ENCODE data around the gene HMCN1.

HMCN1 gene

DNA sequence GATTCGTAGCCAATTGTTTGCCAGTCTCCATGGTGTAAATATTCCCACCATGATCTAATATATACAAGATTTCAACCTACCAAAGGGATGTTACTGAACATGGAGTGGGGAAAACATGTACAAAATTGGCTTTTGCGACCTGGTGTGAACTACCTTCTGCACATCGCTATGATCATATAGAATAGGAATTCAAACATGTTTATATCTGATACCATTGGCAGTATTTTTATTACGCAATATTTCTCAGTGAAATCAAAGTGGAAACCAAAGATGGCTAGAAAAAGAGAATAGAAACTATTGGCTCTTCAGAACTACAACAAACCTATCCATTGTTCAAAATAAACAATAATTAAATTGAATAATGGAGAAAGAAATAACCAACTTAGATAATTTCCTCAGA, 355.7 kb downstream of the HMCN1 start:
- DNase-seq (ENCODE audit: low spot score): no peak

DNA sequence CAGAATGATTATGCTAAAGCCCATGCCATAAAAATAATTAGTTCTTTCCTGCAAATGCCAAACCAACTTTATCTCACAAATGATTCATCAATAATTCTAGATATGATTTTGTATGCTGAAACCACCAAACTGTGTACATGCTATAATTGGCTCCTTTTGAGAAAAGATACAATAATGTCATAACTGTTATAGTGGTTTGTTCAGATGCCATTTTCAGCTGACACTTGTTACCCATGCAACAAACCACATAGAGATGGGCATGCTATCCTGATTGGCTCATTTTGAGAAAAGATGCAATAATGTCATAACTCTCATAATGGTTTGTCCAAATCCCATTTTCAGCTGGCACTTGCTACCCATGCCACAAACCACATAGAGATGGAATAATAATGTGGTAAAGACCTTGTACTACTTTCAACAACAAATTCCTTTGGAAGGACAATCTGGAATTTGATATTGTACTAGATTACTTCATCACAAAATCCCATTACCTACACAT, 357.1 kb downstream of the HMCN1 start:
- no peak for DNase-seq (ENCODE audit: low spot score)

DNA sequence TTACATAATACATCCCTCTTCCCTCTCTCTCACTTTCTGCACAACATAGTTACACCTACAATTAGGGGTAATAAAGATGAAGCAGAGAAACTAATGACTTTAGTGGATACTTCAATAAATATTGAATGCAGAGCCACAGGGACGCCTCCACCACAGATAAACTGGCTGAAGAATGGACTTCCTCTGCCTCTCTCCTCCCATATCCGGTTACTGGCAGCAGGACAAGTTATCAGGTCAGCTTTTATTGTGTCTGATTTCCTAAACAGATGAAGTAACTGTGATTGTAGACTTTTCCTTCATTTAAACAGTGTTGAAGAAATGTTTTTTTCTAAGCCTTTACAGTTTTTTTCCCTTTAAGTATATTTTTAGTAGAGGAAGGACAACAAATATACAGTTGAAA, 359.2 kb downstream of the HMCN1 start:
- no peak for DNase-seq (ENCODE audit: low spot score)

DNA sequence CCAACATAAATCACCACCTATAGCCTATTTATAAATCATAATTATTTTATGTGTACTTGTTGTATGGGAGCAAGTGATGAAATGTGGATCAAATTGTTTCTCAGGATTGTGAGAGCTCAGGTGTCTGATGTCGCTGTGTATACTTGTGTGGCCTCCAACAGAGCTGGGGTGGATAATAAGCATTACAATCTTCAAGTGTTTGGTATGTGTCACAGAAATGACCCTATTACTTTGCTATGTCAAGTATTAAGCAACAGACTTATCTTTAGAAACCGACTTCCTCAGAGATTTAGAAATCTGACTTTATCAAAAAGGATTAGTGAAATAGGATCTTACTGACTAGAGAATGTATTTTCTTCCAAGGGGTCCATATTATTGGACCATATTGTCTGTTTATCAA, 360.0 kb downstream of the HMCN1 start:
- no peak for DNase-seq (ENCODE audit: low spot score)

DNA sequence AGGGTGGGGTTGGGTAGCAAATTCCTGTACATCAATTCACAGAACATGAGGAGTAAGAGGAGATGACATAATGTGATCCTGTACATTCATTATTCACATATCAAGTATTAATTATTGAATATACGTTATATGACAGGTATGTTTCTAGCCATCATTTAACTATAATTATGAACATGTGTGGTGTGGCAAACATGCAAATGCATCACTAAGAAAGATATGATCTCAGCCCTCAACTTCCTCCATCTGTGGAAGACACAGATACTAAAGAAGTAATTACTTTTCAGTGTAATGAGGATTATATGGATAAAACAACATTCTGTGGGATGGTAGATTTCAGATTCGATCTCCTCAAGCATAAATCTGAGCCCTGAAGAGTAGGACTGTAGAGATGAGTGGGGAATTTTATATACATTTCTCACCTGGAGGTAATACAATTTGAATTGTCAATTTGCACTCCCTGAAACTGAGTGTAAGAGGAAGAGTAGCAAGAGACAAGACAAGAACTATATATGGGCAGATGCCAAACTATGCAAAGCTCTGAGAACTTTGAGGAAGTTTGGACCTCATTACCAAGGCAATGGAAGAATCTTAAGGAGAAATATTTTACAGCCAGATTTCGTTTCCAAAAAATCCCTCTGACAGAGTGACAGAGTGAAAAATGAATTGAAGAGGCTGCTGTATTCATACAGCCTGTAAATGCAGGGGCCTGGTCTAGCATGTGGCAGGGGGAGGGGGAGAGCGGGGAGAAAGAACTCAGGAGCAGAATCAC, 365.3 kb downstream of the HMCN1 start:
- no peak for DNase-seq (ENCODE audit: low spot score)

DNA sequence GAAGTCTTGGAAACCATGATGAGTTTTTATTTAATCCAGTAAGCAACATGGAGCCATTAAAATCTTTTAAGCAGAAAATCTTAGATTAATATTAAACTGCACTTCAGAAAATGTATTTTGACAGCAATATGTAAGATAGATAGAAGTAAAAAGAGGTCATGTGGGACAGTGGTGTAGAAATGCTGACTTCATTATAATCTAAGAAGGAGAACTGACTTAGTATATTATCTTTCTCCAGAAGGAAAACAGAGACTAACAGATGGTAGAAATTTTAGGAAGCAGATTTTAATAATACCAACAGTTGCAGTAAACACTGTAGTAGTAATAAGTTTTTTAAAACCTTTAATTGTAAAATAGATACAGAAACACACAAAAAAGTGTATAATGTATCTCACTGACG, 367.9 kb downstream of the HMCN1 start:
- DNase-seq (ENCODE audit: low spot score): no peak

DNA sequence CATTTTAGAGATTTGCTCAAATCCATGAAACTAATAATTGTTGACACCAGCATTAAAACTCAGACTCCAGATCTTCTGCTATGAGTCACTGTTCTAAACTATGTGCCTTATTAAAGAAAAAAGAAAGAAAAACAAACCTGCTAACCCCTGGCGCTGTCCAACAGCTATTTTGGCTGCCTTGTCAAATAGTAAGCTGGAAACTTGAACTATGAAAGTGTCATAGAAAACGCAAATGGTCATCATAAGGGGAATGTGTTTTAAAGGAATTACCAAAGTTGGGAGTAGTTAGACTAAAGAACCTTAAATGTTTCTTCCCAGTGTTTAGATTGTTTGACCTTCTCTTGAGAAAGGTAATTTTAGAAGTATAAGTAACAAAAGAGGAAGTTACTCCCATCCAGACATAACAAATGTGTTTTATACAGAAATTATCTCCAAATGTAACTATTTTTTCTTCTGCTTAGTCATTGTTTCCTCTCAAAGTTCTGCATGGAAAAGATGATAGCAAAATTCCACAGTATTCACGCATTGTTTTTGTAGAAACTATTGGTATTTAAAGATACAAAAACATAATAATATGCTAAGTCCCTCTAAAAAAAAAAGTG, 368.5 kb downstream of the HMCN1 start:
- DNase-seq (ENCODE audit: low spot score): no peak

DNA sequence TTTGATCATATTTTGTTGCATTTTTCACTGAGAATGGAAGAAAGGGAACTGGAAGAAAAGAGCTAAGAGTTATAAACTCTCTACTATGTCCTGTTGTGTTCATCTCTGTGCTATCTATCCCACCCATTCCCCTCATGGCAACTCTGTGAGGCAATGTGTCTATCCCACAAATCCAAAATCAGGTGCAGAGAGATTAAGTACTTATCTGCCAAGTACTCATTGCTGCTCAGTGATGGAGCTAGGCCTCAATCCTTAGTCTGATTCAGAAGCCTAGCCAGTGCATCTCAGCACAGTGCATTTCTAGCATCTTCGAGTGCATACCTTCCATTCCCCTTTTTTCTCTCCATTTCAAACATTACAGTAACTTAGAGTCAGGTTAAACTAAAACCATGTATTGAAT, 370.3 kb downstream of the HMCN1 start:
- no peak for DNase-seq (ENCODE audit: low spot score)

DNA sequence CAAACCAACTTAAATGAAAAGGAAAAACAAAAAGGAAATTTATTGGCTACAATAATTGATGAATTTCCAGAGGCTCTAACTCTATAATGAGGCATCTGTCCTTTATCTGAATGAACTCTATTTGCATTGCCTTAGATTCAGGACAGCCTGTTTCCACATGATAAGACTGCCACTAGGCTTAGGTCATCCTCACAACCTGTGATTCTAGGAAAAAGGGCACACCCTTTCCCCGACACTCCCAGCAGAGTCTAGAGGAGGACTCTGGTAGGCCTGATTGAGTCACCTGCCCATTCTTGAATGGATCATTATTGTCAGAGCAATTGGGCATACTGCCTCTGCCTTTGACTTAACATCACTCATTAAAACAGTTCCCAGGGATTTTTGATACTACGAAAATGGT, 378.1 kb downstream of the HMCN1 start:
- DNase-seq (ENCODE audit: low spot score): no peak

DNA sequence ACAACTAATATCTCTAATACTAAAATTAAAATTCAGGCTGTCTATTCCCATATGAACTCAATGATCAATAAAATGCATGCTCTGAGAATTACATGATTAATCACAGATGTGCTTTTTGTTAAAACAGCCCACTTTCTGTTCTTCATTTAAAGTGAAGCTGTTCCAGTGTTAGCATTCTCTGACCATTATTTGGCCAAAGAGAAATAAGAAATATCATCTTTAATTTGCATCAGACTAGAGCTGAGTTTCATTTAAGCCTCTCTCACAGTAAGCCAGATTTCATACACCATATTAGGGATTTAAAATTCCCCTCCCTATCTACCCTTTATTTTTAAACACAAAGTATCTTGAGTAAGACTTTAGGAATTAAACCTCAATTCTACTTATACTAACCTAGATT, 379.3 kb downstream of the HMCN1 start:
- no peak for DNase-seq (ENCODE audit: low spot score)

DNA sequence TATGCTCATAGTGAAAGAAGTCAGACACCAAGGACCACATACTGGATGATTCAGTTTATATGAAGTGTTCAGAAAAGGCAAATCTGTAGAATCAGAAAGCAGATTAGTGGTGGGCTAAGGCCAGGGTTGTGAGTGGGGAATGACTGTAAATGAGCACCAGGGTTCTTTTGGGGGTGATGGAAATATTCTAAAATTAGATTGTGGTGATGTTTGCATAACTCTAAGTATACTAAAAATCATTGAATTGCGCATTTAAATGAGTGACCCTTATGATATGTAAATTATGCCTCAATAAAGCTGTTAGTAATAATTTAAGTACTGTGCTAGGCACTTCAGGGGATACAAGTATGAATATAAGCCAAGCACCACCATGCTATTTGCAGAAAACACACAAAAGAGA, 384.5 kb downstream of the HMCN1 start:
- no peak for DNase-seq (ENCODE audit: low spot score)

DNA sequence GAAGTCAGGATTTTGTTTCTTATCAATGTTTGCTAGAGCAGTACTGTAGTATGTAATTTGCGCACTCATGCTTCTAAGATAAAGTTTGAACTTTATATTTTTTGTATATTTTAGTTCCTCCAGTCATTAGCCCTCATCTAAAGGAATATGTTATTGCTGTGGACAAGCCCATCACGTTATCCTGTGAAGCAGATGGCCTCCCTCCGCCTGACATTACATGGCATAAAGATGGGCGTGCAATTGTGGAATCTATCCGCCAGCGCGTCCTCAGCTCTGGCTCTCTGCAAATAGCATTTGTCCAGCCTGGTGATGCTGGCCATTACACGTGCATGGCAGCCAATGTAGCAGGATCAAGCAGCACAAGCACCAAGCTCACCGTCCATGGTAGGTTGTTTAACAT, 388.6 kb downstream of the HMCN1 start:
- DNase-seq (ENCODE audit: low spot score): no peak

DNA sequence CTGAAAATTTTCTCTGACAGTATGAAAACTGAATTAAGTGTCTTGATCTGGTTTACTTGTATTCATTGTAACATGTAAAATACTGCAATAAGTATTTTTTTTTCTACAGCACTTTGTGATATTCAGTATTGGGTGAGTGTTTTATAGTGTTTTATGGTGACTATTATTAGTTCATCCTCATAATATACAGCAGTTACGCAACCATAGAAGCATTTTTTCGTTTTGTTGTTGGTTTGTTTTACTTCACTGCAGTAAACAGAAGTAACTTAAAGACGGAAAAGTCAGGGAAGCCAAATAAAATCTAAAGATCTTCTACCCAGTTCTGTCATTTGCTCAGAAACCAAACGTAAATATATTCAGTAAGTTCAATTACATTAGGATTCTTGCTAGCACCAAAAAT, 390.8 kb downstream of the HMCN1 start:
- no peak for DNase-seq (ENCODE audit: low spot score)

DNA sequence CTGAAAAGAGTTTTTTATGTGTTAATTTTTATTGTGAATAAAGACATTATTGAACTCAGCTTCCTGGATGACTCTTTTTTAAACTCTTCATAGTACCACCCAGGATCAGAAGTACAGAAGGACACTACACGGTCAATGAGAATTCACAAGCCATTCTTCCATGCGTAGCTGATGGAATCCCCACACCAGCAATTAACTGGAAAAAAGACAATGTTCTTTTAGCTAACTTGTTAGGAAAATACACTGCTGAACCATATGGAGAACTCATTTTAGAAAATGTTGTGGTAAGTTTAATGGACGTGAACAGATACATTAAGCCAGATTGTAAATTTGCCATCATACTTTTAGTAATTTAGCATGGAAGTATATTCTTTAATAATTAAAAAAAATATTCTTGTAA, 391.3 kb downstream of the HMCN1 start:
- DNase-seq (ENCODE audit: low spot score): no peak

DNA sequence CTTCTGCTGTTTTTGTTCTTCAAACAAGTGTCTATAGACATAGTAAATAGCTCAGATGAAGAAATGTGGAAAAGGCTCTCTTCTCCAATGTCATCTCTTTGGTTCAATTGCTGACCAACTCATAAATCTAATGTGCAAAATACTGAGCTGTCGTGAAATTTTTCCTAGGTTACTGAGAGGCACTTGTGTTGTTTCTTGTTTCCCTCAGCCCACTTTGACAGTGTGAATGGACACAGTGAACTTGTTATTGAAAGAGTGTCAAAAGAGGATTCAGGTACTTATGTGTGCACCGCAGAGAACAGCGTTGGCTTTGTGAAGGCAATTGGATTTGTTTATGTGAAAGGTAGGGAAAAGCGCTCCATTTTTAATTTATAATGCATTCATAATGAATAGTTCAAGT, 395.6 kb downstream of the HMCN1 start:
- no peak for DNase-seq (ENCODE audit: low spot score)

DNA sequence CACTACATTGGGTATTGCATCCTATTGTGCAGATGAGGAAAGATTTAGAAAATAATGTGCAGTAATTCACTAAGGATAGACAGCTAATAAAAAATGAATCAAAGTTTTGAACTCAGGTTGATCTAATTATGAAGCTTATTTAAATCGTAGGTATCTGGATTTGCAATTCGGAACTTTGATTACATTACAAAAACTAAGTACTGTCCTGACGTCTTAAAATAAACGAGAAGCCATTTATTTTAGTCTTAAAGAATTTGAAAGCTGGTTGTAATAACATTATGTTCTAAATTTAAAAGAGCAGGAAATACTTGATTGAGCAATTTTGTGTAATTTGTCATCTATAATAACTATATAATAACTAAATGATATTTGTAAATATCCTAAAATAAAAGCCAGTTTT, 404.9 kb downstream of the HMCN1 start:
- DNase-seq (ENCODE audit: low spot score): no peak

DNA sequence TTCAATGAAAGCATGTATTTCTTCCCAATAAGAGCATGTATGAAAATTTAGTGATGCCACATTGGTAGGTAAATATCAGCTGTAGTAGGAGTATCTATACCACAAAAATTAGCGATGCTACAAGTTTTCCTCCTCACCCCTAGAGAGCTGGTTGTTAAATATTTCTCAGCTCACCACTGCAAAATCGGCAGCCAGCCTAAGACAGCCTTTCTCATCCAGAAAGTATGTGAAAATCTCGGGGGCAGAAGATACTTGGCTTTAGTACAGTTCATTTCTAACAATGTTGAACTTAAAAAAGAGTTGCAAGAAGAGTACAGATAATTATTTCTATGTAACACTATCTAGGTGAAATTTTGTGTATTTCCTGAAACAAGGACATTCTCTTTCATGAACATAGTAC, 405.5 kb downstream of the HMCN1 start:
- DNase-seq (ENCODE audit: low spot score): no peak

DNA sequence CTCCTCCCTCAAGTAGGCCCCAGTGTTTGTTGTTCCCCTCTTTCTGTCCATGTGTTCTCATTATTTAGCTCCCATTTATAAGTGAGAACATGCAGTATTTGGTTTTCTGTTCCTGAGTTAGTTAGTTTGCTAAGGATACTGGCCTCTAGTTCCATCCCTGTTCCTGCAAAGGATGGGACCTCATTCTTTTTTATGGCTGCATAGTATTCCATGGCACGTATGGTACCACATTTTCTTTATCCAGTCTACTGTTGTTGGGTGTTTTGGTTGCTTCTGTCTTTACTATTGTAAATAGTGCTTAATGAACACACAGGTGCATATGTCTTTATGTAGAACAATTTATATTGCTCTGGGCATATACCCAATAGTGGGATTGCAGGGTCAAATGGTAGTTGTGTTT, 408.0 kb downstream of the HMCN1 start:
- DNase-seq (ENCODE audit: low spot score): no peak

DNA sequence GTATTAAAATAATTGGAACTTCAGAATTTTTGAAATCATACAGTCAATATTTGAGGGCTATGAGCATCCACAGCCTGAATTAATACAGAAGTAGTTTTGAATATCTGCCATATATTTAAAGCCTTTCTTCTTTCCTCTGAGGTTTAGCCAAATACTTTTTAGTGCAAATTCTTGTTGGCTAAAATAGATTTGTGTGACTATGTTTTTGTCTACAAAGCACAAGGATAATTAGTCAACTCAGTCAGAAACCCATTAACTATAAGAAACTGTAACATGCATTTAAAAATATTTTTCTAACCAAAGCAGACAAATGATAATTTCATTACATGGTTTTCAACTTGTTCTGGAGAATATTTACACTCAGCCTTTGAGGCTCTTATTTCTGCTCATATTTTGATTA, 408.7 kb downstream of the HMCN1 start:
- DNase-seq (ENCODE audit: low spot score): no peak

DNA sequence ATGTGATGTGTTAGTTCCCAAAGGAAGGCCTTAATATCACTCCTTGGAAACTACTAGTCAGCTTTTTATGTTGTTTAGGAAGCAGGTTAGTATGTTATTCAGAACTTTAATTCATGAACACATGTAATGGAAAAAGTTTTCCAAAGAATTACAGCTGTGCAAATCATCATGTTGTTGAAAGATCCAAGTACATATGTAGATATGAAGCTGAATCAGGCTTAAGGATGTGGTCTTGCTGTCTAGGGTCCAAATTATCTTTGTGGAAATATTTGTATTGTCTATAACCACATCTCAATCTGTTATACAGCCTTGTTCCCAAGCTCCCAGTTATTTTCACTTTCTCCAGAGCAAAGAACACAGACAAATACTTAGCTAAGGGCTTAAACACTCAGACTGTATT, 409.3 kb downstream of the HMCN1 start:
- DNase-seq (ENCODE audit: low spot score): no peak

DNA sequence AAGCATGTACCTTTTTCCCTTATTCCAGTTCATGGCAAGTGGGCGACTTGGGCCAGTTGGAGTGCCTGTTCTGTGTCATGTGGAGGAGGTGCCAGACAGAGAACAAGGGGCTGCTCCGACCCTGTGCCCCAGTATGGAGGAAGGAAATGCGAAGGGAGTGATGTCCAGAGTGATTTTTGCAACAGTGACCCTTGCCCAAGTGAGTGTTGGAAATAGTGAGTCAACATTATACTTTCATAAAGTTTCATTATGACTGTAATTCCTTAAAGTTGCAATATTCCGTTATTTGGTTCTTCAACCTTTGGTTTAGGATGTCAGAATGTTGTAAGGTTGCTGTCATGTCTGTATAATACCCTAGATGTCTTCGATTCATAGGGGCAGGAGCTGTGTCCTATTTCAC, 410.3 kb downstream of the HMCN1 start:
- no peak for DNase-seq (ENCODE audit: low spot score)

DNA sequence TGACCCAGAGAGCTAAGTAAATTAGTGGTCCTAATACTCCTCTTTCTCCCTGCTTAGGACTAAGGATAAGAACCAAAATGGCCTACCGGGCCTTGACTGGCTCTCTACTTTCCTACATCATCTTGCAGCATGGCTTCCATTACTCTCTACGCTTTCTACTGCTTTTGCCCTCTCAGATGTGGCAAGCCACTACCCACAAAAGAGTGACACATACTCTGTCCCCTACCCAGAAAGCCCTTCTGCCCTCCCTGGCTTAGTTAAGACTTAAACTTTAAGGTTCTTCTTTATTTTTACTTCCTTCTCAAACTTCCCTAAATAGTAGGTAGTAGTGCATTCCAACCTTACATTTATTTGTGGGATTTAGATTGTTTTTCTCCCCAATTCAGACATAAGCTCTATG, 412.8 kb downstream of the HMCN1 start:
- no peak for DNase-seq (ENCODE audit: low spot score)

DNA sequence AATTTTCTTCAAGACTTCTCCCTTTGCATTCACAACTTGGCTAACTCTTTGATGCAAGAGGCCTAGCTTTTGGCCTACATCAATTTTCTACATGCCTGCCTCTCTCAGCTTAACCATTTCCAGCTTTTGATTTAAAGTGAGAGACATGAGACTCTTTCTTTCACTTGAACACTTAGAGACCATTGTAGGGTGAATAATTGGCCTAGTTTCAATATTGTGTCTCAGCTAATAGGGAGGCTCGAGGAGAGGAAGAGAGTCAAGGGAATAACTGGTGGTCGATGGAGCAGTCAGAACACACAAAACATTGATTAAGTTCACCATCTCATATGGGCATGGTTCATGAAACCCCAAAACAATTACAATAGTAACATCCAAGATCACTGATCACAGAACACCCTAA, 415.4 kb downstream of the HMCN1 start:
- no peak for DNase-seq (ENCODE audit: low spot score)

DNA sequence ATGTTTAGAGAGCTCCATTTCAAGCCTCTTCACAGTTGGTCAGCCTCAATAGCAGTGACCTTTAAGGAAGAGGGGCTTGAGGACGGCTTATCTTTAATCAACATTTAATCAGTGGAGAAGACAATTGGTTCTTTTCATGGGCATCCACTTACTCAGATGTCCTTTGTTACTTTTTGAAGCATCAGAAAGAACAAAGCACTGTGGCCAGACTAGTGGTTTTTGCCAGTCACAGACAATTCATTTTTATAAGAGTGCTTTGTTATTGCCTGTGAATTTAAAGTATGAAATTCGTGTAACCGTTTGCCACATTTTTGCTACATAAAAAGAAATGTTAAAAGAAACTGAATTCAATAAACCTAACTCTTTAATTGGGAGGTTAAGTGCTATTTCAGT, 418.0 kb downstream of the HMCN1 start:
- DNase-seq (ENCODE audit: low spot score): no peak
